NCI-H1930 (cell line): ENCODE measurements around the gene TSPAN32.
"Not testable (repeated sequence)": the region's sequence is repeated elsewhere in the genome, so short reads cannot be mapped to it uniquely, and the experiment has no call there.

Experiments used
- DNase-seq, 2 experiments: peaks; one replicate each; lab custom pipeline; 2025; lab: John Stamatoyannopoulos, UW

The TSPAN32 gene

GRCh38 chr11:2316169-2316962 lies 14.6 kb downstream of the TSPAN32 start:
- no peak for DNase-seq

GRCh38 chr11:2316963-2317244 lies 15.1 kb downstream of the TSPAN32 start:
- DNase-seq: no peak

- no peak for DNase-seq
Observed at GRCh38 chr11:2317354-2318050, 15.7 kb downstream of the TSPAN32 start.

GRCh38 chr11:2318123-2318522 lies 16.3 kb downstream of the TSPAN32 start:
- DNase-seq: no peak

- DNase-seq: no peak
Observed at GRCh38 chr11:2318707-2319106, 16.9 kb downstream of the TSPAN32 start.

- DNase-seq: no peak
Observed at GRCh38 chr11:2319791-2320472, 18.1 kb downstream of the TSPAN32 start.

- no peak for DNase-seq
Observed at GRCh38 chr11:2320568-2321310, 18.9 kb downstream of the TSPAN32 start.

GRCh38 chr11:2321311-2321683 lies 19.5 kb downstream of the TSPAN32 start:
- no peak for DNase-seq

- no peak for DNase-seq
Observed at GRCh38 chr11:2325123-2325522, 23.3 kb downstream of the TSPAN32 start.

GRCh38 chr11:2325719-2326118 lies 23.9 kb downstream of the TSPAN32 start:
- DNase-seq: no peak

GRCh38 chr11:2327032-2327431 lies 25.2 kb downstream of the TSPAN32 start:
- no peak for DNase-seq

- no peak for DNase-seq
Observed at GRCh38 chr11:2328021-2328420, 26.2 kb downstream of the TSPAN32 start.

GRCh38 chr11:2328656-2329354 lies 27.0 kb downstream of the TSPAN32 start:
- DNase-seq: no peak

GRCh38 chr11:2329551-2329950 lies 27.7 kb downstream of the TSPAN32 start:
- DNase-seq: no peak

- no peak for DNase-seq
Observed at GRCh38 chr11:2330696-2331095, 28.9 kb downstream of the TSPAN32 start.

- no peak for DNase-seq
Observed at GRCh38 chr11:2331404-2331803, 29.6 kb downstream of the TSPAN32 start.

GRCh38 chr11:2332569-2332968 lies 30.8 kb downstream of the TSPAN32 start:
- DNase-seq: not testable (repeated sequence)

- not testable (repeated sequence) for DNase-seq
Observed at GRCh38 chr11:2333486-2334205, 31.8 kb downstream of the TSPAN32 start.

- DNase-seq: not testable (repeated sequence)
Observed at GRCh38 chr11:2335286-2335685, 33.5 kb downstream of the TSPAN32 start.

- not testable (repeated sequence) for DNase-seq
Observed at GRCh38 chr11:2338760-2339159, 36.9 kb downstream of the TSPAN32 start.

- no peak for DNase-seq
Observed at GRCh38 chr11:2342557-2342956, 40.7 kb downstream of the TSPAN32 start.
